GF-D8 (cell line): ENCODE measurements around the gene MAPRE3.

ENCODE experiments used
- DNase-seq: peaks from one replicate; lab custom pipeline; 2025; lab: John Stamatoyannopoulos, UW

Gene MAPRE3

DNA sequence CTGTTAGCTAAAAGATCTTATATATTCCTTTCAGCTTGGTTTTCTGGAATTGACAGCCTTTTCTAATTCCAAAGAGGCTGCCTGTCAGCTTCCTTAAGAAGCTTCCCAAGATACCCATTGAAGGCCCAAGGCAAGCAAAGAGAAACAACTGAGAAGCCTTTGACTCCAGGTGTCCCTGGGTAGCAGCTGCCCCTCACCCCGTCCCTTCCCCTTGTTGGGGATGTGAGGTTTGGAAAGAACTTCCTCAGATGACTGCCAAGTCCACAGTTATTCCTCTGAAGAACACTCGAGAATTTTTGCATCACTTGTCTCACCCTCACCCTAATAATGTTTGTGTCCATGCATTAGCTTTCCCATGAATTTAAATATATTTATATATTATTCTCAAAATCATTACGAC lies 13.3 kb downstream of the MAPRE3 start:
- DNase-seq, result no peak

GRCh38 chr2:26985807-26986206 lies 15.4 kb downstream of the MAPRE3 start:
- no peak for DNase-seq

DNA sequence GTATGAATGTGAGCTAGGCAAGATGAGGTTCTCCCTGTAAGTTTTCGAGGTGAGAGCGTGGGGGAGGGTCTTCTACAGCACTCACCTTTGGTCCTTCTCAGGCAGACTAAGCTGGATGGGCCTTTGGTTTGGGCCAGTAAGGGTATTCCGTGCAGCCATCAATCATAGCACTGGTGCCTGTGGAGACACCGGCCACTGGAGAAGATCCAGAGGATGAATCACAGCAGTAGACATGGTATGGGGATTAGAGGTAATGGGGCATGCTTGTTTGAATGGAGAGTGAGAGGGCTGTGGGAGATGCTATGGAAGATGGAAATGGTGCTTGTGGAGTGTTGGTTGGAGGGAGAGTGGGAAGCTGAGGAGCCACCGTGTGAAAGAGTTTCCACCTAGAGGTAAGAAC lies 16.1 kb downstream of the MAPRE3 start:
- DNase-seq, result no peak

DNA sequence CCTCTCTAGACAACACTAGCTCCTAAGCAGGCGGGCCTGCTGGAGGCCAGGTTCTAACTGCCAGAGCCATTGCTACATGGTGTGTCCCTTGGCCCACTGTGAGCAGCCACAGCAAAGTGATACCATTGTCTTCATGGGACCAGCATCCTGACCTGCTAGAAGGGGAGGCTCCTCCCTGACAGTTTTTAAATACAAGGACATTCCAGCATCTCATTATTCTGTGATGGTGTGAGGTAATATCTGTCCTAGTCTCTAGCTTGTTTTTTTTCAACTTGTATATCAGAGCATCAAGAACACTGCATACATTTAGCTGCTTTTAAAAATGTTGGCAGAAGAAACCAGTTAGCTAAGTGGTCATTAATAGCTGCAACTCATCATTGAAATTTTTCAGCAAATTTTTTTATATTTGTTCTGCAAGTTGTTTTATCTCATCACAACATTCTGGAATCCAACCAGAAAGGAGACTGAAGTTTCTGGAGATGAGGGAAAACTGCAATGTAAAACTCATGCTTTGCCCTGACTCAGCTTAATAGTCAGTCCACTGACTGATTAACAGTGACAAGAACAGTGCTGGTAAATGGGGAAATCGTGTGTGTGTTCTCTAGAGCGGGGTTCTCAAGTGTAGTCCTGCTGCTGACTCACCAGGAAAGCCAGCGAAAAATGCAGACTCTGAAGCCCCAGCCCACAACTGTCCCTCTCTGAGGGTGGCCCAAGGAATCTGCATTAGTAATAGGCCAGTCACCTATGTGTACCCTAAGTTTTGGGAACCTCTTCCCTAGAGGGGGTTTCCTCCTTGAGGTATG lies 17.8 kb downstream of the MAPRE3 start:
- DNase-seq, result no peak

DNA sequence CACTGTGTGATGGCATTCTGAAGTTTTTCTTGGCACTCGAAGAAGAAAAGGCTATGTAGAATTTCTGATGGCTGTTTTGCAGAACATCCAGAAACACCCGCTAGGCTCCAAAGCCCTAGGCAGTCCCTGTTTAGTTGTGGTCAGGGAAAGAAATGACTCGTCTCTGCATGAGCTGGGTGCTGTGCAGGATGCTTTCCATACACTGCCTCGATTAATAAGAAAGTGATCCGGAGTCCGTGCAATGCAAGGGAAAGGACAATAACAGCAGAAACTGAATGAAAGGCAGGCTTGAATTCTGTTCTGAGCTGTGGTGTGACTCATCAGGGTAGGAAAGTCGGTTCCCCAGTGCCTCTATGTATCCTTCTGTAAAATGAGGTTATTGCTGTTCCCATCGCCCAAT lies 18.7 kb downstream of the MAPRE3 start:
- DNase-seq, result no peak

DNA sequence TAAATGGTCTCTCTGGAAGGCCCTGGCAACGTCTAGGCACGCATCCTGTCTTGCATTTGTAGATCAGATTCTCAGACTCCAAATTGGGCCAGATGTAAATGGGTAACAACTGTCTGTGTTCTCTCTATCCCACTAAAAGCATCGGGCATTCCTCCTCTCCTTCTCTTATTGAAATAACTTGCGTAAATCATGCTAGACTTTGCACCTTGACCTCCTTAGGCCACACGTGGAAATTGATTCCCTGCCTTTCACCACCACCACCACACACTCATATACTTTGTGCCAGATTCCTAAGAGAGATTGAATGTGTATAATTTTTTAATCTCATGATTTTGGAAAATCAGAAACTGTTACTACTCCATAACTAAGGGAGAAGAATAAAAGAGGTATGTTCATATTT lies 21.3 kb downstream of the MAPRE3 start:
- no peak for DNase-seq

GRCh38 chr2:26993768-26994167 lies 23.3 kb downstream of the MAPRE3 start:
- DNase-seq, result no peak

- DNase-seq, result no peak
Observed at GRCh38 chr2:26994983-26995382, 24.5 kb downstream of the MAPRE3 start.

DNA sequence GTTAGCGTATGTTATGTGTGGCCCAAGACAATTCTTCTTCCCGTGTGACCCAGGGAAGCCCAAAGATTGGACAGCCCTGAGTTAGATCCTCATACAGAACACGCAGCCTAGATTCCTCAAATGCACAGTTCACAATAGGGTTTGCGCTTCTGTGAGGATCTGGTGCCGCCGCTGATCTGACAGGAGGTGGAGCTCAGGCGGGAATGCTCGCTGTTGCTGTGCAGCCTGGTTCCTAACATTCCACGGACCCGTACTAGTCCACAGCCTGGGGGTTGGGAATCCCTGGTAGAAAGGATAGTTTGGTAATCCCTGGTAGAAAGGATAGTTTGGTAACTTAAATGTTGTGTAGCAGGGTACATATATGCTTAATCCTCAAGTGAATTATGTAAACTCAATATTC lies 27.0 kb downstream of the MAPRE3 start:
- DNase-seq, result no peak

DNA sequence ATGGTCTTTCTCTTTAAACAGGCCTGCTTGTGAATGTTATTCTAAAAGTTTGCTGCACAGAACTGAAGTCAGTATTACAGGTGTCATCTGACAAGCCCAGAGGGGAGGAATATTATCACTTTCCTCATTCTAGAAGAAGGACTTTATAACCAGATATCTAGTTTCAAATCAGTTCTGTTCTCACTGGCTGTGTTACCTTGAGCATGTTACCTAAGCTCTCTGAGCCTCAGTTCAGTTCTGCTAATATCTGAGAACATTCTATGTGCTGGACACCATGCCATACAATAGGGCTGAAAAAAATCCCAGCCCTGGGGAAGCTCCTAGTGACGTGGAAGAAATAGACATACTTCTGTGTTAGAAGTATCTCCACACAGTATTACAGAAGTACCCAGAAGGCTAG lies 27.9 kb downstream of the MAPRE3 start:
- DNase-seq, result no peak

- DNase-seq, result no peak
Observed at GRCh38 chr2:27000228-27000627, 29.8 kb downstream of the MAPRE3 start.

DNA sequence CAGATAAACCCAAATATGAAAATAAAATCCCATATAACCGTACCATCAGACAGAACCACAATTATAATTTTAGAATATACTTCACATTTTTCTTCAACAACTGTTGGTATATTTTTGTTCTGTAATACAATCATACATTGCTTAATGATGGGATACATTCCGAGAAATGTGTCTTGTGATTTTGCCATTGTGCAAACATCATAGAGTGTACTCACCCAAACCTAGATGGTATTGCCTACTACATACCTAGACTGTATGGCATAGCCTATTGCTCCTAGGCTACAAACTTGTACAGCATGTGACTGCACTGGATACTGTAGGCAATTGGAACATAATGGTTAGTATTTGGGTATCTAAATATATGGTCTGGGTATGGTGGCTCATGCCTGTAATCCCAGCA lies 30.6 kb downstream of the MAPRE3 start:
- no peak for DNase-seq

DNA sequence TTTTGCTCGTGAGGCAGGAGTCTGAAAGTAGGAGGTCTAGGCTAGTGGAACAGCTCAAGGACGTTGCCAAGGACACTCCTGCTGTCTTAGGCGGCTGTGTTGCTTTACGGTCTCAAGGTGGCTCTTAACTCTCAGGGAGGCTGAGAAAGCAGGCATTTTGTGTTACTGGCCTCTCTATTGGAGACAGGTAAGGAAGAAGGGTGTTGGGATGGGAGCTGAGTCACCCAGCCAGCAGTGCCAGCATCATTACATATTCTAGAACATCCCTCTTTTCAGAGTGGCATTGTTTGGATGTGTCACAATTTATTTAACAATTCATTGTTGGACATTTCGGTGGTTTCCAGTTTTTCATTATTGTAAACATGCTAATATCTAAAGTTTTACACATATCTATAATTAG lies 31.5 kb downstream of the MAPRE3 start:
- DNase-seq, result no peak

GRCh38 chr2:27003007-27003406 lies 32.6 kb downstream of the MAPRE3 start:
- DNase-seq, result no peak

- DNase-seq, result no peak
Observed at GRCh38 chr2:27003857-27004256, 33.4 kb downstream of the MAPRE3 start.

DNA sequence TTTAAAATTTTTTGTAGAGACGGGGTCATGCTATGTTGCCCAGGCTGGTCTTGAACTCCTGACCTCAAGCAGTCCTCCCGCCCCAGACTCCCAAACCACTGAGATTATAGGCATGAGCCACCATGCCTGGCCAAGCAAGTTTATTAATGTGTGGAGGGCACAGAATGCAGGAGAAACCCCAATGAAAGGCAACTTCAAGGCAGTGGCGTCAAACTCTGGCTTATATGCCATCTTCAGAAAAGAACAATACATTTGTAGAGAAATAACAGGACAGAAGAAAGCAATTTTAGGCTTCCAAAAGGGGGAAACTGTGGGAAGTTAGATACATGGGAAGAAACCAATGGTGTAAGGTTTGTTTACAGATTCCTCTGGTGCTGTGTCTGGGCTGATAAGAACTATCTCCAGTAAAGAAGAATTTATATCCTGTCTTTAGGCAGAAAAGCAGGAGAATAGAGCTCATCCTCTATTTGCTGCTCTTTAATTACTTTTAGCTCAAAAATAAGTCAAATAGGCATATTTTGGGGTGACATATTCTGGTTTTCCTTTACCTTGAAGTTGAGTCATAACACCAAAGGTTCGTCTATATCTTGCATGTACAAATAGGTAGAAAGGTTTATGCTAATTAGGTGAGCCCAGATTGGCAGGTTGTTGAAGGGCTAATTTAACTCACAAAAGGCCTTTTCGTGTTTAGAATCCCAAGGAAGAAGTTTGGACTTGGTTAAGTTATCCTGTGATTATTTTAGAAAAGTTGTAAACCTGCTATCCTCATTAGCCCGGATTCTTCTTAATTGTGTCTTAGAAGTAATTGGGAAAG lies 36.4 kb downstream of the MAPRE3 start:
- no peak for DNase-seq

GRCh38 chr2:27007416-27008374 lies 37.3 kb downstream of the MAPRE3 start:
- no peak for DNase-seq

- no peak for DNase-seq
Observed at GRCh38 chr2:27008678-27009077, 38.2 kb downstream of the MAPRE3 start.

- no peak for DNase-seq
Observed at GRCh38 chr2:27009083-27009482, 38.6 kb downstream of the MAPRE3 start.

DNA sequence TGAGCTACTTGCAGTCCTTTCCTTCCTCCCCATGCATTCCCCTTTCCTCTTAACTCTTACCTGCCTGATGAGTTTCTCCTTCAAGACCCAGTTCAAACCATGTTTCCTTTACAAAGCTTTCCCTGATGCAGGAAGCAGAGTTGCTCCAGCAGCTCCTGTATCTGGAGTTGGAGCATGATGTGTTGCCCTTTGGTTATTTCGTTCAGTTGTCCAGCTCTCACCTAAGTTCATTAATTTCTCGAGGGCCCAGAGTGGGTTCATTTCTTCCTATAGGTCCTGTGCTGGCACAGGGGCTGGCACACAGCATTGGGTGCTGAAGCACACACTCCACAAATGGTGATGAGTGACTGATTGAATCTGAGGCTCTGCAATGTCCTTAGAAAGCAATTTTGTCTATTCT lies 39.3 kb downstream of the MAPRE3 start:
- no peak for DNase-seq

- DNase-seq, result no peak
Observed at GRCh38 chr2:27010139-27010538, 39.7 kb downstream of the MAPRE3 start.

DNA sequence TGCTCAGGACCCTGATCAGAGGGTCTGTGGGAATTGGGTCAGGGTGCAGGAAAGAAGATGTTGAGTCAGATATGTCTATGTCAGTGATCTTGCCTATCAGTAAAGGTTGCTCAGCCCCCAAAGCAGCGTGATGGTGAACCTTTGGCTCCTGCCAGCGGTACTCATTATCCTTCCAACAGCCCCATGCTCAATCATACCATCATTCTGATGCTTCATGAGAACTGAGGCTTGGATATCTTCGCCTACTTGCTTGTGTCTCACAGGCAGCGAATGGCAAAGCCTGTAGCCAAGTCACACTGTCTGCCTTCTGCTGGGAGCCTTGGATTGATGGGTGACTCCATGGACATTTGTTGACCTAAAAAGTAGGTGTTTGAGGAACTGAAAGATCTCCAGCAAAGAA lies 43.3 kb downstream of the MAPRE3 start:
- no peak for DNase-seq
